ENCODE measurements around the gene FMO2.

The FMO2 gene, protein sequence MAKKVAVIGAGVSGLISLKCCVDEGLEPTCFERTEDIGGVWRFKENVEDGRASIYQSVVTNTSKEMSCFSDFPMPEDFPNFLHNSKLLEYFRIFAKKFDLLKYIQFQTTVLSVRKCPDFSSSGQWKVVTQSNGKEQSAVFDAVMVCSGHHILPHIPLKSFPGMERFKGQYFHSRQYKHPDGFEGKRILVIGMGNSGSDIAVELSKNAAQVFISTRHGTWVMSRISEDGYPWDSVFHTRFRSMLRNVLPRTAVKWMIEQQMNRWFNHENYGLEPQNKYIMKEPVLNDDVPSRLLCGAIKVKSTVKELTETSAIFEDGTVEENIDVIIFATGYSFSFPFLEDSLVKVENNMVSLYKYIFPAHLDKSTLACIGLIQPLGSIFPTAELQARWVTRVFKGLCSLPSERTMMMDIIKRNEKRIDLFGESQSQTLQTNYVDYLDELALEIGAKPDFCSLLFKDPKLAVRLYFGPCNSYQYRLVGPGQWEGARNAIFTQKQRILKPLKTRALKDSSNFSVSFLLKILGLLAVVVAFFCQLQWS

DNA sequence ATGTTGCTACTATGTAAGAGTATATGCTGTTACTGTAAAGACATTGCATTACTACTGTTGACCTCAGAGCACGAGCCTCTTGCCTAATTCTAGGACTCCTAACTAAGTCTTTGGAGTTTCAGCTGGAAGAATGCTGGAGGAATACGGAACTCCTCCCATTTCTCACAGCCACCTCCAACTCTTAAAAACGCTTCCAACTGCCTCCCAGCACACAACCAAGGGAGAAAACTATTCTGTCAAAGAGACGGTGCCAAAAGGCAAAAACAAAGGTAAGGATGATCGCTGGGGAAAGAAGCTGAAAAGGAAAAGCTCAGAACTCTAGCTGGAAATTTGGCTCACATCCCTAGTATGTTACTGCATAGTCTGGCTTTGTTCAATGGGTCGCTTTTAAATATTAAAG lies at the start of gene FMO2:
Gene FMO2 (plus strand): TSS at position 210 of the 400 bp plus-strand sequence. CDS start 414 bp downstream, outside the sequence.
- DNase-seq (ENCODE audit: low spot score), result no peak

- DNase-seq (ENCODE audit: low spot score), result no peak
Measured at GRCh38 chr1:171137580-171137979, 47.5 kb upstream of the FMO2 start.

DNA sequence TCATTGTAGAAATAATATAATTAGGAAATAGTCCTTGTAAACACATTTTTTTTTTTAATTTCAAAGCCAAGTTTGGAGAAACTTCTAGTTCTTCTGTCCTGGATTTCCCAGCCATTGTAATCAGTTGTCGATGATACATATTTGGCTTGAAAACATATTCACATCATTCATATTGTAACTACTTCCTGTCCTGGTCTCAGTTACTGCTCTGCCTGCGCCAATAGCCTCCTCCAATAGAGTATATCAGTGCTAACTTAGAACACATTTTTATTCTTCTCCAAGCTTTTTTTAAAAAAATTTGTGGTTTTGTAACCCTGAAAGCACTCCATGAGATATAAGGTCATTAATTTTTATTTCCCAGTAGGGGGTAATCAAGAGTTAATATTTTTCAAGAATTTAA lies 46.1 kb upstream of the FMO2 start:
- no peak for DNase-seq (ENCODE audit: low spot score)

GRCh38 chr1:171139890-171140289 lies 45.2 kb upstream of the FMO2 start:
- DNase-seq (ENCODE audit: low spot score), result no peak

GRCh38 chr1:171140401-171140800 lies 44.7 kb upstream of the FMO2 start:
- no peak for DNase-seq (ENCODE audit: low spot score)

DNA sequence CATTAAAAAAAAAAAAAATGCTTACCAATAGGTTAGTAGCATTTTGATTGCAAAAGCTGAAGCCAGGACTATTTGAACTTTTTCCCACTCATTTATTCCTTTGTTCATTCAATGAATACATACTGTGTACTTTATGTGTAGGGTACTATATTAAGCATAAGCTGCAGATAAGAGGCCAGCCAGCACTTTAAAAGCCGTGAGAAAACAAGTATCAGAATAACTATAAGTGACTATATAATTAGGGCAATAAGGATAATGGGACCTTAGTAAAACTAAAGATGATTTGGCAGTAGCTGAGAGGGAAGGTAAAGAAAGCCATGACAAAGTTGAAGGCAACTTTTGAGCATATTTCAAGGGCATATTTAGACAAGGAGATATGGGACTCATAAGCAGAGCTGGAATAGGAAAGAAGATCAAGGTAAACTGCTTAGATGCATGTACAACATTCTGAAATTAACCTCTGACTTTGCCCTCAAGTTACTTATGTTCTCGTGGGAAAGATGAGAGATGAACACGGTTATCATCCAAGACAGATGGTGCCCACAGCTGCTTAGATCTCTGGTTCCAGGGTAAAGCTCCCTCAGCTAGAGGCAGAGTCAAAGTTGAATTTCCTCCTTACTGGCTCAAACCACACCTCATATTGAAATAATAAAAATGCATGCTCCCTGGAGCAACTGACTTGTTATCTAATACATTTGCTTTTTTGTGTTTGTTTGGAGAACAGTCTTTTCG lies 44.0 kb upstream of the FMO2 start:
- no peak for DNase-seq (ENCODE audit: low spot score)

GRCh38 chr1:171141688-171142415 lies 43.2 kb upstream of the FMO2 start:
- DNase-seq (ENCODE audit: low spot score), result no peak

DNA sequence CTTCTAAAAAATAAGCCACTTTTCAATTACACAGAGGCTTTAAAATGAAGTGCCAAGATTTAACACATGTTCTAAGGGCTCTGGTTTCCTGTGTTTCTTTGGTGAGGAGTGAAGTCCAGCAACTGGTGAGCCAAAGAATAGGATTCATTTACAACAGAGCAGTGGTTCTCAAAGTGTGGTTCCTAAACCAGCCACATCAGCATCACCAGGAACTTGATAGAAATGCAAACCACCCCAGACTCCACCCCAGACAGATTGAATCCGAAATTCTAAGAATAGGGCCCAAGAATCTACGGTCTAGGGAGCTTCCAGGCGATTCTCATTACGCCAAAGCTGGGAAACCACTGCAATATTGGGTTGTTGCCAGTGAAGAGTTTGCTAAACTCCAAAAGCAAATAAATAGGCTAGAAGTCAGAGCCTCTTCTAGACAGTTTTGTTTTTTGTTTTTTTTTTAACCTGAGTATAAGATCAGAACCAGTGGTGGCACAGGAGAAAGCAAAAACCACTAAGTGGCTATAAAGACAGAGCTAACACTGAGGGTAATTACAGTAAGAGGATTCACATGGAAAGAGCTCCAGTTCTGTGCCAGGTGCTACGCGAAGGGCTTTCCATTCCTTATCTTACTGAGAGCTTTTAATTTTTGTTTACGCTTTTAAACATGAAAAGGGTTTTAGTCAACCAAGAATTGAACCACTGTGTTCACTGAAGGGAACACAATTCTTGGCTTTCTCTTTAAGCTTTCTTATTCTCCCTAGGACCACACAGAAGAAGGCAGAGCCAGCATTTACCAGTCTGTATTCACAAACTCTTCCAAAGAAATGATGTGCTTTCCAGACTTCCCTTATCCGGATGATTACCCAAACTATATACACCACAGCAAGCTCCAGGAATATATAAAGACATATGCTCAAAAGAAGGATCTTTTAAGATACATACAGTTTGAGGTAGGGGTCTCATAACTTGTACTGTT lies 42.4 kb upstream of the FMO2 start:
- DNase-seq (ENCODE audit: low spot score), result no peak

GRCh38 chr1:171150156-171150555 lies 34.9 kb upstream of the FMO2 start:
- DNase-seq (ENCODE audit: low spot score), result no peak

GRCh38 chr1:171152549-171152948 lies 32.6 kb upstream of the FMO2 start:
- no peak for DNase-seq (ENCODE audit: low spot score)

DNA sequence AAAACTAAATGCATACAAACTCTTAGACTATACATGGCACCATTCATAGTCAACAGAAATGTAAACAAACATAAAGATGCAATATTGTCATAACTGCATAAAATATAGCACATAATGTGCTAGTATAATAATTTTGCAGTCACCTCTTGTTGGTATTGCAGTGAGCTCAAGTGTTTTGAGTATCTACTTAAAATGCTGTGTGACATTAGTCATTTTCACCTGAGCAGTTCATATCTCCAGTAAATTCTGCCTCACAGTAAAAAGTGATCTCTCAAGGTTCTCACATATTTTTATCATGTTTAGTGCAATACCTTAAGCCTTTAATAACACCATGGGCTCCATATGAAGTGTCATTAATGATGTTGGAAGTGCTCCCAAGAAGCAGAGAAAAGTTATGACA lies 29.6 kb upstream of the FMO2 start:
- no peak for DNase-seq (ENCODE audit: low spot score)

- DNase-seq (ENCODE audit: low spot score), result no peak
Measured at GRCh38 chr1:171158096-171158495, 27.0 kb upstream of the FMO2 start.

DNA sequence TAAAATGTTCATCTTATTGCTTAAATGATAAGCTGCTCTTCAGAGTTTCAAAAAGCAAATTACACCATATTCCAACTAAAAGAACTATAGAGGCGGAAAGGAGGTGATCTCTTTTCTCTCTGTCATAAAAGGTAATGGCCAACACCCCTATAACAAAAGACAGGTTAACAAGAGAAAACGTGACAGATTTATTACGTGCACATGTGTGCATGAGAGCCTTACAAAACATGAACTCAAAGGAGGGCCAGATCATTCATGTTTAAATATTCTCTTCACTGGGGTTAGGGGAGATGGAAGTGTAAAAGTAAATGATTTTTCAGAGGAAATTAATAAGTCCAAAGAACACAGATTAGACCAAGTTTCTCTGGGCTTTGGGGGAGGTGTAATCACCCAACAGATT lies 26.5 kb upstream of the FMO2 start:
- DNase-seq (ENCODE audit: low spot score), result no peak

GRCh38 chr1:171159148-171159547 lies 26.0 kb upstream of the FMO2 start:
- no peak for DNase-seq (ENCODE audit: low spot score)

DNA sequence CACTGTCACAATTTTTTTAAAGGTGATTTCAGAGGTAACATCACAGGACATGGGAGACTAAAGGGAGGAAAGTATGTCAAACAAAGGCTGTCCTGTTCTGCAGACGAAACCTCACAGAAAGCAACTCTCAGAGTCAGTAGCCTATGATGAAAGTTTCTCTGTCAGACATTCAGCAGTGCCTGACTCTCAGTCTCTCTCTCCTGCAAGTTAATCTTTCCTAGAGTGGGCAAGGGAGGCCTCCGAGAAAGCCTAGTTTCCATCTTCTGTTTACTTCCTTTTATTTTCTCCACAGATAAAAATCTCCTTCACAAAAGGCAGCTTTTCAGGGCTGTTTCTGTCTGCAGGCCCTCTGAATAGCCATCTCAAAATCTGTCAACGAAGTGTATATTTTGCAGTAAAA lies 24.9 kb upstream of the FMO2 start:
- DNase-seq (ENCODE audit: low spot score), result no peak

GRCh38 chr1:171160639-171161354 lies 24.3 kb upstream of the FMO2 start:
- no peak for DNase-seq (ENCODE audit: low spot score)

DNA sequence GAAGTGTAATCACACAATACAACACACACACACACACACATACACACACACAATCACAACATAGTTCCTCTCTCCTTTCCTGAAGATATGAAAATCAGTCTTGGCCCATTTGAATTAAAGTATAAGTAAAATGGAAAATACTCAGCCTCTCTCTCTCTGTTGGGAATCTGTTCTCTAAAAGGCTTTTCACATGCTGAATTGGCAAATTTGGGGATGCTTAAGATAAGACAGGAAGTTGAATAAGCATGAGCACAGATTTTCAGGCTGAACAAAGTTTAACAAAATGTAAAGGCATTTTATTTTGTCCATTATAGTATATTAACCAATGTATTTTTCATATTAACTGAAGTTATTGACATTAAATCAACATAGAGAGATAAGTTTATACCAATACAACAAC lies 23.7 kb upstream of the FMO2 start:
- no peak for DNase-seq (ENCODE audit: low spot score)

- no peak for DNase-seq (ENCODE audit: low spot score)
Measured at GRCh38 chr1:171166361-171166760, 18.7 kb upstream of the FMO2 start.

GRCh38 chr1:171167785-171168184 lies 17.3 kb upstream of the FMO2 start:
- no peak for DNase-seq (ENCODE audit: low spot score)

GRCh38 chr1:171172471-171172870 lies 12.6 kb upstream of the FMO2 start:
- DNase-seq (ENCODE audit: low spot score), result no peak

- peak; percentile 15 for DNase-seq (ENCODE audit: low spot score)
Measured at GRCh38 chr1:171173069-171173468, 12.0 kb upstream of the FMO2 start.

Data from germinal center (tissue), 1 donor.